Neural crest cell (in vitro differentiated cells): ENCODE results near the gene TNNT3. TPM values are rescaled to one million over a fixed set of nuclear protein-coding genes. Genes with fewer than 3 reads are reported as not detected.

Experiments used
- DNase-seq: peaks from one replicate; pipeline ENCODE4 v3.0.0; 2021; ENCODE audit warnings: low read depth, mixed read lengths, low spot score
- H3K27ac Mint-ChIP-seq: one replicate; pipeline ENCODE4 v1.8.0; 2021; ENCODE audit warnings: mild to moderate bottlenecking, mixed read lengths; ENCODE audit not compliant: unreplicated experiment
- H3K27me3 Mint-ChIP-seq: 2 replicates; pipeline ENCODE4 v1.8.0; 2021; ENCODE audit warnings: low read depth, mild to moderate bottlenecking, mixed read lengths
- H3K36me3 Mint-ChIP-seq: 2 replicates; pipeline ENCODE4 v1.8.0; 2021; ENCODE audit warnings: low read depth, mild to moderate bottlenecking, mixed read lengths
- H3K4me1 Mint-ChIP-seq: 2 replicates; pipeline ENCODE4 v1.8.0; 2021; ENCODE audit warnings: mixed read lengths
- H3K4me3 Mint-ChIP-seq: one replicate; pipeline ENCODE4 v1.8.0; 2021; ENCODE audit warnings: mild to moderate bottlenecking, mixed read lengths
- H3K9me3 Mint-ChIP-seq: 2 replicates; pipeline ENCODE4 v1.8.0; 2021; ENCODE audit warnings: mixed read lengths
- CTCF ChIP-seq: fragments of 200-600 bp; sonication (generic); conservative IDR thresholded peaks from 2 replicates; pipeline ENCODE4 v1.5.0; 2021; ENCODE audit warnings: antibody characterized with exemption, mild to moderate bottlenecking
- total RNA-seq: library from RNA; stranded (reverse); gene quantifications from 2 replicates; pipeline ENCODE4 v1.2.1, GENCODE V29; 2021

TNNT3 gene
- total RNA-seq, 1 donor from 2014 or later: not detected

GRCh38 chr11:1928891-1929541 lies 9.5 kb downstream of the TNNT3 start:
- DNase-seq: no peak
- TF ChIP-seq CTCF: no peak
- H3K9me3 Mint-ChIP-seq: peaks cover 5% of the 10 kb centered on the region
- H3K27me3 Mint-ChIP-seq: no peaks in the 10 kb centered on the region
- no peak overlapping the region for H3K4me3 Mint-ChIP-seq
- peaks cover 21% of the 10 kb centered on the region for H3K4me1 Mint-ChIP-seq
- no peak overlapping the region for H3K27ac Mint-ChIP-seq
- H3K36me3 Mint-ChIP-seq: no peaks in the 10 kb centered on the region

- no peak for DNase-seq
- Mint-ChIP-seq H3K36me3 (no peaks in the 10 kb centered on the region), H3K27me3 (no peaks in the 10 kb centered on the region), H3K27ac (no peak overlapping the region), H3K4me1 (peaks cover 21% of the 10 kb centered on the region), H3K4me3 (no peak overlapping the region), H3K9me3 (peaks cover 5% of the 10 kb centered on the region)
- TF ChIP-seq CTCF: no peak
Measured at GRCh38 chr11:1929621-1930461, 10.3 kb downstream of the TNNT3 start.

- Mint-ChIP-seq H3K27me3 (no peaks in the 10 kb centered on the region), H3K4me3 (no peak overlapping the region), H3K9me3 (peaks cover 5% of the 10 kb centered on the region), H3K36me3 (no peaks in the 10 kb centered on the region), H3K27ac (no peak overlapping the region), H3K4me1 (peaks cover 21% of the 10 kb centered on the region)
- DNase-seq: no peak
- no peak for TF ChIP-seq CTCF
Measured at GRCh38 chr11:1930462-1930830, 10.9 kb downstream of the TNNT3 start.

- Mint-ChIP-seq H3K4me1 (peaks cover 20% of the 10 kb centered on the region), H3K9me3 (peaks cover 5% of the 10 kb centered on the region), H3K27me3 (no peaks in the 10 kb centered on the region), H3K27ac (peak overlapping the region; percentile 44), H3K4me3 (no peak overlapping the region), H3K36me3 (no peaks in the 10 kb centered on the region)
- no peak for TF ChIP-seq CTCF
- no peak for DNase-seq
Measured at GRCh38 chr11:1931341-1932104, 12.0 kb downstream of the TNNT3 start.

- Mint-ChIP-seq H3K9me3 (peaks cover 5% of the 10 kb centered on the region), H3K4me3 (no peak overlapping the region), H3K36me3 (no peaks in the 10 kb centered on the region), H3K27ac (peak overlapping the region; percentile 44), H3K4me1 (peaks cover 17% of the 10 kb centered on the region), H3K27me3 (no peaks in the 10 kb centered on the region)
- DNase-seq: no peak
- TF ChIP-seq CTCF: no peak
Measured at GRCh38 chr11:1932105-1932480, 12.6 kb downstream of the TNNT3 start.
